ENCODE measurements around the gene PRODH.
"Not testable (repeated sequence)": the region's sequence is repeated elsewhere in the genome, so short reads cannot be mapped to it uniquely, and the experiment has no call there.

The PRODH gene

GRCh38 chr22:18933914-18934313 lies 2.2 kb downstream of the PRODH start:
- DNase-seq (ENCODE audit: low read depth): no peak
- TF ChIP-seq, protein P1, sequence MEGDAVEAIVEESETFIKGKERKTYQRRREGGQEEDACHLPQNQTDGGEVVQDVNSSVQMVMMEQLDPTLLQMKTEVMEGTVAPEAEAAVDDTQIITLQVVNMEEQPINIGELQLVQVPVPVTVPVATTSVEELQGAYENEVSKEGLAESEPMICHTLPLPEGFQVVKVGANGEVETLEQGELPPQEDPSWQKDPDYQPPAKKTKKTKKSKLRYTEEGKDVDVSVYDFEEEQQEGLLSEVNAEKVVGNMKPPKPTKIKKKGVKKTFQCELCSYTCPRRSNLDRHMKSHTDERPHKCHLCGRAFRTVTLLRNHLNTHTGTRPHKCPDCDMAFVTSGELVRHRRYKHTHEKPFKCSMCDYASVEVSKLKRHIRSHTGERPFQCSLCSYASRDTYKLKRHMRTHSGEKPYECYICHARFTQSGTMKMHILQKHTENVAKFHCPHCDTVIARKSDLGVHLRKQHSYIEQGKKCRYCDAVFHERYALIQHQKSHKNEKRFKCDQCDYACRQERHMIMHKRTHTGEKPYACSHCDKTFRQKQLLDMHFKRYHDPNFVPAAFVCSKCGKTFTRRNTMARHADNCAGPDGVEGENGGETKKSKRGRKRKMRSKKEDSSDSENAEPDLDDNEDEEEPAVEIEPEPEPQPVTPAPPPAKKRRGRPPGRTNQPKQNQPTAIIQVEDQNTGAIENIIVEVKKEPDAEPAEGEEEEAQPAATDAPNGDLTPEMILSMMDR (conservative IDR thresholded peaks at IDR 0.05; ENCODE audit: control insufficient read depth, insufficient read depth, low read depth, low read length): no peak
- H3K4me3 ChIP-seq (ENCODE audit: control insufficient read depth, low read depth, low read length): no peak overlapping the region

DNA sequence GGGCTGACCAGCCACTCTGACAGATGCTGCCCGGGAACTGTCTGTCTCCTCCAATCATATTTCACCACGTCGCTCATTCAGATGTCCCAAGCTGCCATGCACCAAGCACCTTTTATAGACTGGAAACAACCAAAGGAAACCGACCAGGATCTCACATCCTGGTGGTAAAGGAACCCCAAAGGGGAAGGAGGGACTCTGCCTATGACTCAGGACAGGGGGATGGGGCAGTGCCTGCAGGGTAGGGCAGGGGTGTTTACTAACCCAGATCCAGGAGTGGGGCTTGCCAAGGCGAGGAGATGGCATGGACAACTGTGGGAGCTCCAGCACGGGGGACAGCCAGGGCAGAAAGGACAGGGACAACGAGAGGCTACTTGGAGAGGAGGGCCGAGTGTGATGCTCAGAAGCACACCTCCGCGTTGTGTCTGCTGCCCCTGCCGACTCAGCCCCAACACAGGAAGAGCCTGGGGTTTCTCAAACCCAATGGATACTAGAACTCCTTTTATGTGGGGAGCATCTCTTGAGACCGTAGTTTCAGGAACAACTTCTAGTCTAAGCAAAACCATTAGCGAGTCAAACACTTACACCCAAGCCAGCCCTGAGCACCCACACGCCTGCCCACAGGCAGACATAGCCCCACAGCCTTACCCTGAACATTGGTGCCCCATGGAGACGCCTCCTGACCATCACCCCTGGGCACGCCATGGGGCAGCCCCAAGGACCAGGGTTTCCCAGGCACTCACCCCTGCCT lies 4.0 kb downstream of the PRODH start:
- H3K4me3 ChIP-seq (ENCODE audit: control insufficient read depth, low read depth, low read length): no peak overlapping the region
- TF ChIP-seq, protein P1 (conservative IDR thresholded peaks at IDR 0.05; ENCODE audit: control insufficient read depth, insufficient read depth, low read depth, low read length): no peak
- DNase-seq (ENCODE audit: low read depth): no peak

GRCh38 chr22:18929459-18929858 lies 6.6 kb downstream of the PRODH start:
- TF ChIP-seq, protein P1 (conservative IDR thresholded peaks at IDR 0.05; ENCODE audit: control insufficient read depth, insufficient read depth, low read depth, low read length): no peak

GRCh38 chr22:18927573-18927972 lies 8.5 kb downstream of the PRODH start:
- TF ChIP-seq, protein P1 (conservative IDR thresholded peaks at IDR 0.05; ENCODE audit: control insufficient read depth, insufficient read depth, low read depth, low read length): no peak
- H3K4me3 ChIP-seq (ENCODE audit: control insufficient read depth, low read depth, low read length): no peak overlapping the region
- DNase-seq (ENCODE audit: low read depth): no peak

More at GRCh38 chr22:18929459-18929858, 6.6 kb downstream of the PRODH start:
- no peak overlapping the region for H3K4me3 ChIP-seq (ENCODE audit: control insufficient read depth, low read depth, low read length)
- DNase-seq (ENCODE audit: low read depth): no peak

DNA sequence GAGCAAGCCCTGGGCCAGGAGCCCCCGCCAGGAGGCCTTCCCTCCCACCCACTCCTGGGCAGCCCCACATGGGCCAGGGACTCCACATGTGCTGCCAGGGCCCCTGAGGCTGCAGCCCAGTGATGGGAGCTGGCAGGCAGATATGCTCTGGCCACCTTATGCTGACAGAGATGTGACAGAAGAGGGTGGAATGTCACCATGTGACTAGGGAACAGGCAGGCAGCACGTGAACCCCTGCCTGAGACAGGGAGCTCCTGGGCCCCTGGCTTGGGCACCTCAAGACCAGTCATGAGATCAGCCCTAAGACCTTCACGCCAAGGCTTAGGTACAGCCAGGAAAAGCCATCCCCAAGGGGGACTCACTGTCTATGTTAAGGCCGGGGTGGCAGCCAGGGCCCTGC lies 9.1 kb downstream of the PRODH start:
- DNase-seq (ENCODE audit: low read depth): no peak
- TF ChIP-seq, protein P1 (conservative IDR thresholded peaks at IDR 0.05; ENCODE audit: control insufficient read depth, insufficient read depth, low read depth, low read length): no peak

DNA sequence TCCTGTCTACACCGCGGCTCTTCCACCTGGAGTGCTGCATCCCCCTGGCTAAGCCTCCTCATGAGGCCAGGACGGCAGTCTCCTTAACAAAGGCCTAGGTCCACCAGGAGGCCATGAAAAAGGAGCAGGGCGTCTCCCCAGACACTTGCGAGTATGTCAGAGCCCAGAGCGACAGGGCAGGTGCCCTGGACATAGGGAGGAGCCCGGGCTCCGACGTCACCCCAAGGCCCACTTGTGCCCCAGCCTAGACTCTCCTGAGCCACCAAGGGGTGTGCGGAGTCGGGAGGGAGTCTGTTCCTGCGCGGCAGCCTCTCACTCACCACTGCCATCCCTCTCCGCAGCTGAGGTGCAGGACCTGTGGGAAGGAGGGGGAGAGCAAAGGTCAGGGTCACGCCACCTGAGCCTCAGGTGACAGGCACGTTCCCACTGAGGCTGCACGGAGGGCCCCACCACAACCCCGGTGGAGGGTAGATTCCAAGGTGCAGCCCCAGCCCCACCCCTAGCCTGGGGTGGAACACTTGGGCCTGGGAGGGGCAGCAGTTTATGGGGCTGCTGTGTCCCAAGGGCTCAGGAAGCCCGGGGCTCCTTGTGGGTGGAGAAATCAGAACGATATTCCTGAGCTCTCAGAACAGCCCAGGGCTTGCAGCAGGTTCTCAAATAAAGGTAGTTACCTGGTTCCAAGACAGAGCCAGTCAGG lies 10.6 kb downstream of the PRODH start:
- no peak for DNase-seq (ENCODE audit: low read depth)
- no peak overlapping the region for H3K4me3 ChIP-seq (ENCODE audit: control insufficient read depth, low read depth, low read length)
- TF ChIP-seq, protein P1 (conservative IDR thresholded peaks at IDR 0.05; ENCODE audit: control insufficient read depth, insufficient read depth, low read depth, low read length): no peak

More for the DNA sequence above, 9.1 kb downstream of the PRODH start:
- H3K4me3 ChIP-seq (ENCODE audit: control insufficient read depth, low read depth, low read length): no peak overlapping the region

GRCh38 chr22:18920257-18920902 lies 15.7 kb downstream of the PRODH start:
- H3K4me3 ChIP-seq (ENCODE audit: control insufficient read depth, low read depth, low read length); DNase-seq (ENCODE audit: low read depth): not testable (repeated sequence)

GRCh38 chr22:18917818-18918217 lies 18.3 kb downstream of the PRODH start:
- not testable (repeated sequence) for H3K4me3 ChIP-seq (ENCODE audit: control insufficient read depth, low read depth, low read length); DNase-seq (ENCODE audit: low read depth)

DNA sequence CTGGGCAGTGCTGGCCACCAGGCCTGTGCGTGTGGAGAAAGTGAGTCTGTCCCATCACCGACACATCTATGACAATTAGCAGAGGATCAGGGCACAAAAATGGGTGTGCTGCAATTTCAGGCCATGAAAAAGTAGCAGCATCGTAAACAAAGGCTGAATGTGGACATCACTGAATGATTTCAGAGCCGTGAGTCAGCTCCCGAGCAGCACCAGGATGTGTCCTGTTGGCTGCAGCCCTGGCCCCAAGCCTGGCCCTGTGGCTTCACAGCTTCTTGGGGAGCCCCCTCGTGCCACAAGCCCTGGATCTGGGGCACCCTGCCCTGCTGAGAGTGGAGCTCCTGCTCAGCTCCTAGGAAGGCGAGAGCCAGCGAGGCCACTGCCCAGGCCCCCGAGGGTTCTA lies 20.5 kb downstream of the PRODH start:
- not testable (repeated sequence) for H3K4me3 ChIP-seq (ENCODE audit: control insufficient read depth, low read depth, low read length); DNase-seq (ENCODE audit: low read depth)

GRCh38 chr22:18914558-18914957 lies 21.5 kb downstream of the PRODH start:
- DNase-seq (ENCODE audit: low read depth): not testable (repeated sequence)

More at GRCh38 chr22:18914558-18914957, 21.5 kb downstream of the PRODH start:
- not testable (repeated sequence) for H3K4me3 ChIP-seq (ENCODE audit: control insufficient read depth, low read depth, low read length)
